HEK293T (cell line): ENCODE data around the gene KCNK16.
A peak's percentile ranks its signal among the peaks of the same experiment; 100 is the strongest.

Source experiments
- CTCF ChIA-PET: fragments of 350-600 bp; formaldehyde crosslinking; extraction: SDS; loops from one replicate; lab custom pipeline; 2021; ENCODE audit warnings: antibody characterized with exemption, inconsistent platforms; lab: Yijun Ruan, JAX
- POLR2A ChIA-PET: fragments of 350-600 bp; formaldehyde crosslinking; extraction: SDS; loops from one replicate; lab custom pipeline; 2020; ENCODE audit warnings: antibody characterized with exemption, inconsistent platforms; lab: Yijun Ruan, JAX
- DNase-seq: peaks from one replicate; pipeline ENCODE4 v3.0.0; 2012; ENCODE audit warnings: mixed read lengths; ENCODE audit errors: extremely low spot score
- ARNT ChIP-seq: fragments of 450-650 bp; IDR thresholded peaks from 2 replicates; pipeline ENCODE4 v1.6.1; 2017; ENCODE audit warnings: mild to moderate bottlenecking
- BHLHE40 ChIP-seq: fragments of 450-650 bp; IDR thresholded peaks from 2 replicates; pipeline ENCODE4 v1.6.1; 2016; ENCODE audit warnings: mild to moderate bottlenecking, moderate library complexity, borderline replicate concordance
- CTBP1 ChIP-seq: fragments of 450-650 bp; IDR thresholded peaks from 2 replicates; pipeline ENCODE4 v1.6.1; 2016; ENCODE audit warnings: borderline replicate concordance
- ELF4 ChIP-seq: fragments of 450-650 bp; IDR thresholded peaks from 2 replicates; pipeline ENCODE4 v1.6.1; 2017; ENCODE audit warnings: antibody characterized with exemption
- FOXA1 ChIP-seq: fragments of 450-650 bp; IDR thresholded peaks from 2 replicates; pipeline ENCODE4 v1.6.1; 2016; ENCODE audit warnings: mild to moderate bottlenecking
- FOXK2 ChIP-seq: fragments of 450-650 bp; IDR thresholded peaks from 2 replicates; pipeline ENCODE4 v1.6.1; 2016; ENCODE audit warnings: mild to moderate bottlenecking
- FOXM1 ChIP-seq: fragments of 450-650 bp; IDR thresholded peaks from 2 replicates; pipeline ENCODE4 v1.6.1; 2017; ENCODE audit warnings: mild to moderate bottlenecking, borderline replicate concordance
- HDGF ChIP-seq: fragments of 450-650 bp; IDR thresholded peaks from 2 replicates; pipeline ENCODE4 v1.6.1; 2017; ENCODE audit warnings: antibody characterized with exemption, borderline replicate concordance
- L3MBTL2 ChIP-seq: fragments of 450-650 bp; conservative IDR thresholded peaks from 2 replicates; pipeline ENCODE4 v1.6.1; 2016; ENCODE audit warnings: mild to moderate bottlenecking
- LEF1 ChIP-seq: fragments of 450-650 bp; IDR thresholded peaks from 2 replicates; pipeline ENCODE4 v1.6.1; 2017; ENCODE audit warnings: mild to moderate bottlenecking, borderline replicate concordance
- NFRKB ChIP-seq: fragments of 450-650 bp; IDR thresholded peaks from 2 replicates; pipeline ENCODE4 v1.6.1; 2016; ENCODE audit warnings: mild to moderate bottlenecking, moderate library complexity
- PKNOX1 ChIP-seq: fragments of 450-650 bp; IDR thresholded peaks from 2 replicates; pipeline ENCODE4 v1.6.1; 2016
- SP1 ChIP-seq: fragments of 450-650 bp; IDR thresholded peaks from 2 replicates; pipeline ENCODE4 v1.6.1; 2017
- SUZ12 ChIP-seq: fragments of 450-650 bp; IDR thresholded peaks from 2 replicates; pipeline ENCODE4 v1.6.1; 2016; ENCODE audit warnings: mild to moderate bottlenecking
- TARDBP ChIP-seq: fragments of 450-650 bp; IDR thresholded peaks from 2 replicates; pipeline ENCODE4 v1.6.1; 2016
- ZNF384 ChIP-seq: fragments of 450-650 bp; IDR thresholded peaks from 2 replicates; pipeline ENCODE4 v1.6.1; 2016

Gene KCNK16

DNA sequence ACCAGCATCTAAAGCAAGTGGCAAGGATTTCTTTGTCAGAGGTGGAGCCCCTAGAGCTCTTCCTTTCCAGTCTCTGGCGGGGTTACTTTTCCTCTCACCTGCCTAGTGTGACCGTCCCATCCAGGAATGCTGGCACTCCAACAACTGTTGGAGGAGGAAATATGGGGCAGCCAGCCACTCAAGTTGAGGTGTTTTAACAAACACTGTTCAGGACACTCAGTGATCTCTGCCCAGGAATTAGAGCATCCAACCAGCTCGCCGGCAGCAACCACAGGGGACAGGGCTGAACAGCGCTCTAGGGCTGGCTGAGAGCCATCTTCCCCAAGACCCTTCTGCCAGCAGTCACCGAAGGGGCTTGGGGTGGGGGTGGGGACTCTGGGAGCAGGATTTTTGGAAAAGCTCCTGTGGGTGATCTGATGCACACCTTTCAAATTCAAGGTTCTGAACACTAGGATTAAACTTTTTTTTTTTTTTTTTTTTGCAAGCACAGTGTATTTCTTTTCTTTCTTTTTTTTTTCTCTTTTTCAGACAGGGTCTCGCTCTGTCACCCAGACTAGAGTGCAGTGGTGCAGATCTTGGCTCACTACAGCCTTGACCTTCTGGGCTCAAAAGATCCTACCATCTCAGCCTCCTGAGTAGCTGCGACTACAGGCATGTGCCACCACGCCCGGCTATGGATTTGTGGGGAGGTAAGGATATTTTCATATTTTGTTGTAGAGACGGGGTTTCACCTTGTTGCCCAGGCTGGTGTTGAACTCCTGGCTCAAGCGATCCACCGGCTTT is 28.4 kb upstream of the KCNK16 start:
- CTCF ChIA-PET = interaction anchor here (0.7 to 1.4 kb wide), 2 partner anchors 11 to 560 kb away, joined by 6 to 11 read pairs; no protein-coding TSS in a partner anchor
- no peak for DNase-seq
- POLR2A ChIA-PET = no interaction called here
- TF ChIP-seq CTBP1 = no peak

- TF ChIP-seq SUZ12 (no peak), L3MBTL2 (no peak), FOXA1 (no peak)
- CTCF ChIA-PET = no interaction called here
- DNase-seq = no peak
- POLR2A ChIA-PET = no interaction called here
Measured at GRCh38 chr6:39348740-39349139, 26.2 kb upstream of the KCNK16 start.

DNA sequence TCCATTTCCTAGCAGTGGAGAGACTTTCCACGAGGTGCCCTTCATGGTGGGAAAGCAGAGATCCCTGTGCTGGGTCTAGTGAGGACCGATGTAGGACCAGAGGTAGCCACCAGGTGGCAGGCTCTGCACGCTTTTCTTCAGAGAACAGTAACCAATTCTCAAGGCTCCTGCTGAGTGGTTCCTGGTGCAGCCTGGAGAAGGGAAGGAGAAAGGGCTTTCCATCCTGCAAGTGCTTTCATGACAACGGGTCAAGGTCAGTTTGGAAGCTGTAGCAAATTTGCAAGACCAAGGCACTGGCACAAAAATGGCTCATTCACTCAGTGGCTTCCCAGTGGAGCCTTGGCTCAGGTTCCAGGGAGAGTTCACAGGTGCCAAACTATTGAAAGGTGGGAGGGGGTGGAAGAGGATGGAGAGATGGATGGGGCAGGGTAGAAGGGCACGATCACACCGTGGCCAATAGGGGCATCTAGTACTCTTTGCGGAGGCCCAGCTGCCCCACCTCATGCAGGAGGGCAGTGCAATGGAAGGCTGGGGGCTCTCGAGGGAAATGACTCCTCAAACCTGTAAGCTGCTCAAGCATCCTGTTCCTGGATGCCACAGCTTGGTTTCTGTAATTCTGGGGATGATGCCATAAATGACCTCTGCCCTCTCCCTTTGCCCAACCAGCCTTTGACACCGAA is 25.5 kb upstream of the KCNK16 start:
- ChIA-PET POLR2A (no interaction called here), CTCF (no interaction called here)
- TF ChIP-seq CTBP1 (no peak), L3MBTL2 (no peak), ELF4 (no peak), BHLHE40 (no peak), LEF1 (no peak), NFRKB (no peak)
- peak; percentile 81 for DNase-seq

- no peak for TF ChIP-seq L3MBTL2
- no peak for TF ChIP-seq ZNF384
- TF ChIP-seq BHLHE40 = no peak
- TF ChIP-seq TARDBP = no peak
- no peak for TF ChIP-seq ELF4
- no peak for TF ChIP-seq LEF1
- no peak for TF ChIP-seq FOXM1
- no peak for TF ChIP-seq CTBP1
- no peak for TF ChIP-seq SP1
- no peak for TF ChIP-seq PKNOX1
- no peak for TF ChIP-seq HDGF
- no peak for DNase-seq
- ChIA-PET CTCF (interaction anchor here (0.5 to 0.7 kb wide), 2 partner anchors 14 to 585 kb away, joined by 3 read pairs; no protein-coding TSS in a partner anchor), POLR2A (no interaction called here)
Measured at GRCh38 chr6:39347206-39347605, 24.7 kb upstream of the KCNK16 start.

- CTCF ChIA-PET = no interaction called here
- TF ChIP-seq L3MBTL2 = no peak
- TF ChIP-seq TARDBP = no peak
- TF ChIP-seq ARNT = no peak
- TF ChIP-seq BHLHE40 = no peak
- TF ChIP-seq CTBP1 = no peak
- no peak for TF ChIP-seq ELF4
- no peak for TF ChIP-seq SP1
- TF ChIP-seq FOXM1 = no peak
- no peak for TF ChIP-seq PKNOX1
- no peak for TF ChIP-seq HDGF
- no peak for TF ChIP-seq NFRKB
- TF ChIP-seq FOXA1 = no peak
- TF ChIP-seq ZNF384 = no peak
- no peak for TF ChIP-seq FOXK2
- POLR2A ChIA-PET = no interaction called here
- no peak for DNase-seq
Measured at GRCh38 chr6:39344821-39345280, 22.3 kb upstream of the KCNK16 start.

- TF ChIP-seq NFRKB (no peak), PKNOX1 (0 out of 2 replicates have a peak, but pooled peaks have one; percentile 10)
- DNase-seq = no peak
- CTCF ChIA-PET = no interaction called here
- POLR2A ChIA-PET = no interaction called here
Measured at GRCh38 chr6:39343396-39343870, 20.9 kb upstream of the KCNK16 start.
